IMR-90 (cell line): Measurements from ENCODE around the gene CDH26.

Experiments
- CEBPB ChIP-seq: IDR thresholded peaks from 2 replicates; pipeline ENCODE4 v1.6.1; 2012; ENCODE audit warnings: low read depth, low read length, improper control_type of control experiment
- CHD1 ChIP-seq: IDR thresholded peaks from 2 replicates; pipeline ENCODE4 v1.6.1; 2012; ENCODE audit warnings: low read depth, low read length, improper control_type of control experiment
- CTCF ChIP-seq: conservative IDR thresholded peaks from 2 replicates; pipeline ENCODE4 v1.5.1; 2012; ENCODE audit warnings: mild to moderate bottlenecking, low read depth, low read length, improper control_type of control experiment
- ELK1 ChIP-seq: fragments of 150-350 bp; IDR thresholded peaks from 2 replicates; pipeline ENCODE4 v1.6.1; 2016; ENCODE audit warnings: low read depth, mild to moderate bottlenecking, low read length, moderate library complexity, borderline replicate concordance
- MAZ ChIP-seq: IDR thresholded peaks from 2 replicates; pipeline ENCODE4 v1.6.1; 2012; ENCODE audit warnings: low read depth, mild to moderate bottlenecking, low read length, improper control_type of control experiment, moderate library complexity, borderline replicate concordance
- MXI1 ChIP-seq: IDR thresholded peaks from 2 replicates; pipeline ENCODE4 v1.6.1; 2012; ENCODE audit warnings: low read depth, mild to moderate bottlenecking, low read length, moderate library complexity, borderline replicate concordance
- NFE2L2 ChIP-seq: fragments of 150-350 bp; IDR thresholded peaks from 2 replicates; pipeline ENCODE4 v1.6.1; 2016; ENCODE audit warnings: low read depth, mild to moderate bottlenecking, low read length
- POLR2A ChIP-seq: IDR thresholded peaks from 2 replicates; pipeline ENCODE4 v1.6.1; 2012; ENCODE audit warnings: mild to moderate bottlenecking, low read depth, low read length
- RAD21 ChIP-seq: IDR thresholded peaks from 2 replicates; pipeline ENCODE4 v1.6.1; 2012; ENCODE audit warnings: low read length, improper control_type of control experiment
- RCOR1 ChIP-seq: IDR thresholded peaks from 2 replicates; pipeline ENCODE4 v1.6.1; 2012; ENCODE audit warnings: mild to moderate bottlenecking, low read length, improper control_type of control experiment; ENCODE audit not compliant: insufficient replicate concordance
- SMC3 ChIP-seq: fragments of 150-350 bp; IDR thresholded peaks from 2 replicates; pipeline ENCODE4 v1.6.1; 2016; ENCODE audit warnings: low read depth, mild to moderate bottlenecking, antibody characterized with exemption, low read length, moderate library complexity

- TF ChIP-seq MXI1 (no peak), CTCF (no peak), POLR2A (no peak), NFE2L2 (no peak), SMC3 (no peak), RAD21 (no peak), CEBPB (no peak), CHD1 (no peak), ELK1 (no peak), RCOR1 (no peak), MAZ (no peak)
Observed at GRCh38 chr20:60063048-60063451, 104.8 kb downstream of the CDH26 start.
